Measurements from ENCODE around the gene EID1. TPM values are rescaled to one million over a fixed set of nuclear protein-coding genes. Genes with fewer than 3 reads are reported as not detected.
"Not testable (repeated sequence)": the region's sequence is repeated elsewhere in the genome, so short reads cannot be mapped to it uniquely, and the experiment has no call there.

Gene EID1
- total RNA-seq, 1 donor from 2014 or later: 30.7 TPM

DNA sequence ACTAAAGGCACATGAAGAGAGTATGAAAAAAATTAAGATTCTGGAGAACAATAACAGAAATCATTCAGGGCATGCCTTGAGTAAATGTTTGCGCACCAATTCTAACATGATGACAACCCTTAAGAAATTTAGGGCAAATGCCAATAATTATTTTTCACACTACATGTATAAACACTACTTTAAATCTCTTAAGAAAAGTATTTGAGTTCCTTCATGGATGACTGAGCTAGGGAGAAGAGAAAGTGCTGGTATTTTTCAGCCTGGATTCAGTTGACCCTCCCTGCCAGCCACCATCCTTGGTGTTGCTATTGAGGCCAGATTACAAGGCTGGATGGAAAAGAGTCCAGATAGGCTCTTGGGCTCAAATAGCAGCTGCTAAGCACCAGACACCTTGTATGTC lies 8.0 kb upstream of the EID1 start:
- ATAC-seq: no peak

DNA sequence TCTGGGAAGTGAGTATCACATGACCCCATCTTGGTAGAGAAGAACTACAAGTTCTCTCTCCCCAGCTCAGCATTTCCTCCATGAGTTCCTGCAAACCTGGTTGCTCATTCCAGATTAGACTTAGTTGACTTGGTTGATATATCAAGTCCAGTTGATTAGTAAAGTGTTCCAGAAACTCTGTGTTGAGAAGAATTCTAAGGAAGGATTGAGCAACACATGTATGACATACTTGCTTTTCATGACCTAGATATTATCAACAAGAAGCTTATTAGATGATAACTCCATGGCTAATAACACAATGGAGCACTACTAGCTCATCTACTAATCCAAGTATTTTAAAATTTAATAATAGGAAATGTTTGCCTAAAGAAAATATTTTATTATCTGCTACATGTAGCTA lies 6.4 kb upstream of the EID1 start:
- ATAC-seq: no peak

DNA sequence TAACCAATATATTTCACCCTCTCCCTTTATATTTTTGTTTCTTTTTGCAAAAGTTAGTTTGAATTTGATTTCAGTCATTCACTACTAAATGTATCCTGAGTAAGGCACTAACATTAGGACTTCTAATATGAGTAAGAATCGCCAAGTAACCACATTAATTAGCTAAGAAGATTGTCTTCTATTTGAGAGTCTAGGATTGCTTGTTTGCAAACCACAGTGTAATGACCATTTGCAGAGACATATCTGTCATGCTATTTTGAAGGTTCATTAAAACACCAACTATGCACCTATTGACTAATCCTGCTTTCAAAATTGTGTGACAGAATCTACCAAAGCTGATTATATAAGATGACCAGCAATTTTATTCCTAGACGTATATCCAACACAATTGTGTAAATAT lies 5.3 kb upstream of the EID1 start:
- no peak for ATAC-seq

DNA sequence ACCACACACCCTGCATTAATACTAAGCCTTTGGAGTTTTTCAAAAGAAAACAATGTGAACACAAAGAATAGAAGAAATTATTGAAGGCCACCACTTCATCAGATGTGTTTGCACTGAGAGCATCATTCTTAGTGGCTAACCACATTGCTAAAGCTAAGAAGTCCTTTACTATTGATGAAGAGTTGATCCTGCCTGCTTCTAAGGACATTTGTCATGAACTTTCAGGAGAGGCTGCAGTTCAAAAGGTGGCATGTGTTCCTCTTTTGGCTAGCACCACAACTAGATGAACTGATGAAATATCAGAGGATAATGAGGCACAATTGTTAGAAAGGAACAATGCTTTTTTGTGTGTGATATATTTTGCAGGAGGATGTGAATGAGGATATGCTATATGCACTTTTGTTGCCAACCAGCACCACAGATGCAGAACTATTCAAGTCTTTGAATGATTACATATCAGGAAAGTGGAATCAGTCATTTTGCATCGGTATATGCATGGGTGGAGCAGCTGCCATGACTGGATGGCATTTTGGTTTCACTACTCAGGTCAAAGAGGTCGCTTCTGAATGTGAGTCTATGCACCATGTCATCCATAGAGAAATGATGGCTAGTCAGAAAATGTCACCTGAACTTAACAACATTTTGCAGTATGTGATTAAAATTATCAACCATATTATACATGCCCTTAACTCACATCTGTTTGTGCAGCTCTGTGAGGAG lies 2.5 kb upstream of the EID1 start:
- ATAC-seq: no peak

DNA sequence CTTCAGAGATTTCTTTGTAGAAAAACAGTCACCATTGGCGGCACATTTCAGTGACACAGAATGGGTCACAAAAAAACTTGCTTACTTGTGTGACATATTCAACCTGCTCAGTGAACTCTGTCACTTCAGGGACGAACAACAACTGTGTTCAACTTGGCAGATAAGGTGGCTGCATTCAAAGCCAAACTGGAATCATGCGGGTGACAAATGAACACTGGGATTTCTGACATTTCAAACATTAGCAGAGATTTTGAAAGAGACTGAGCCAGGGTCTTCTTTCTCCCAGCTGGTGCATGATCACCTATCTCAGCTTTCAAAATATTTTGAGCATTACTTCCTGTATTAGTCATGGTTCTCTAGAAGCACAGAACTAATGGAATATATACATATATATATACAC lies 1.9 kb upstream of the EID1 start:
- no peak for ATAC-seq

DNA sequence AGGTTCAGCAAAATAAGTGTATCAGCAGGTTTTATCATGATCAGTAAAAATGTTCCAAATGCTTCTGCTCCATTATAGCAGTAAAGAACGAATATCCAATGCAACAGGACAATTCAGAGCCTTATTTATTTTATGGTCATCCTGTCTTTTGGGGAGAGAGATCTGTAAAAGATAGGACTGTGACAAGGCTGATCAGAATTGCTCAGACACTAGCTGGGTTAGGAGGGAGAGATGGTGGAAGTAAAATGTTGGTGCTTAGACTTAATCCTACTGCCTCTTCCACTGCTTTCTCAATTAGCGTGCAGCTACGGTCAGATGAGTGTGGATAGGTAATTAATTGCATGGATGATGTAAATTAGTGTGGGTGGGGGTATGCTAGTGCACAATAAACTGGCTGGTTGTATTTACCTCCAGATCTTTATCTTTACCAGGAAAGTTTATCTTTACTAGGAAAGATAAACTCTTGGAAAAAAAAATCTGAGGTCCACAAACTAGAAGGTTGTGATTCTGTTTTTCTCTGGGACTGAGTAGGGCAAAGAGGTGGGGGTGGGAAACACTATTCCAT lies 2.2 kb downstream of the EID1 start:
- ATAC-seq: no peak

DNA sequence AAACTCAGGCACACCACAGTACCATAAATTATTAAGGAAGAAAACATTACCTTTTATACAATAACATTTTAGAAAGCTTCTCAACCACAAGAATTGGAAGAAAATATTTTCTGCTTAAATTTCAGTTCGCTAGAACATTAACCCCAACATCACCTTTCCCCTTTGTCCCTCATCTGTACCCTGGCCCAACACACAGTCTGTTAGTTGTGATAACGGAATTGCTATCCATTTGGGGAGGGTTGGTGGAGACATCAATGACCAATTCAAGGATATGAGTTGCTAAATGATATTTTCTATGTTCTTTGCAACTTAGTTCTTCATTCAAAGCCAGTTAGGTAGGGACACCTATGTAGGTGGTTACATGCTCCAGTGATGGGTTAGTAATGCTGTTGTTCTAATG lies 5.8 kb downstream of the EID1 start:
- ATAC-seq: no peak

DNA sequence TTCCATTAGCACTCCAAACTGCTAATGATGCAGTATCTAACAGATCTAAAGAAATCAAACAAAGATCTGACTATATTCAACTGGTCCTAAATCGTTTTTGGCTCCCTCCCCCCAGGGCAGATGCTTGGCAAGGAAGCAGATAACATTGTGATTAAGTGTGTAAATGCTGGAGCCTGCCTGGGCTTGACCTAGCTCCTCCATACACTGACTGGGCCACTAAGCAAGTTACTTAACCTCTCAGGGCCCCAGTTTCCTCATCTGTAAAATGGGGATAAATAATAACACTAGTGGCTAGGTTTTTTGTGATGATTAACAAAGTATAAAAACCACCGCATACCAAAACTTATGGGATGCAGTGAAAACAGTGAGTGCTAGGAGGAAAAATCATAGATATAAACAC lies 9.2 kb downstream of the EID1 start:
- ATAC-seq: no peak

DNA sequence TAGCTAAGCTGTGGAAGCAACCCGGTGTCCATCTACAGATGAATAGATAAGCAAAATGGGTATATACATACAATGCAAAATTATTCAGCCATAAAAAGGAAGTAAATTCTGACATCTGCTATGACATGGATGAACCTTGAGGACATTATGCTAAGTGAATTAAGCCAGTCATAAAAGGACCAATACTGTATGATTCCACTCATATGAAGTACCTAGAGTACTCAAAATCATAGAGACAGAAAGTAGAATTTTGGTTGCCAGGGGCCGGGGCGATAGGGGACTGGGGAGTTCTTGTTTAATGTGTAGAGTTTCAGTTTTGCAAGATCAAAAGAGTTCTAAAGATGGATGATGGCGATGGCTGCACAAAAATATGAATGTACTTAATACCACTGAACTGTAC lies 10.3 kb downstream of the EID1 start:
- no peak for ATAC-seq

DNA sequence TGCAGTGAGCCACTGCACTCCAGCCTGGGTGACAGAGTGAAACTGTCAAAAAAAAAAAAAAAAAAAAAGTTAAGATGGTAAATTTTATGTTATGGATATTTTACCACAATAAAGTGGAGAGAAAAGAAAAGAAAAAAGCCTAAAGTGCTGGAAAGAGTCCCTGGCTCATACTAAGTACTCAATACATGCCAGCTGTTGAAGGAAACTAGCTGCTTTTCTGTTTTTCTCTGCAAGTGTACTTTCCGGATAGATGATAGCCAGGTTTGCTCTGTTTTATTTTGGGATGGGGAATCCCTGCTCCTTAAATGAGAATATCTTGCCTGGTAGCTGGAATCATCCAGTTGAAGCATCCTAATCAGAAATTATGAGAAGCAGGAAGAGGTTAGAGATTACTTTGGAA lies 10.9 kb downstream of the EID1 start:
- ATAC-seq: no peak

DNA sequence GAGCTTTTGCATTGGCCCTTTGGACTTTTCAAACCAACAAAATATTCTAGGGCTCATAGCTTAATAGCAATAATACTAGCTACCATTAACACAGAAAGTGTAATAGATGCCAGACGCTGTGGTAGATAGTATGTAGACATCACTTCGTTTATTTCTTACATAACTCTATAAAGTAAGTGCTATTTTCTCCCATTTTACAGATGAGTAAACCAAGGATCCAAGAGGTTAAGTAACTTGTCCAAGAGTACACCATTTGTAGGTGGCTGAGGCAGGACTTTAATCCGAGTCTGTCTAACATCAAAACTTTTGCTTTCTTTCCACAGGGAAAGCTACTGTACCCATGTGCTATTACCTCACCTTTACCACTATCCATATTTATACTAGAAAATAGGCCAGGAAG lies 12.0 kb downstream of the EID1 start:
- no peak for ATAC-seq

DNA sequence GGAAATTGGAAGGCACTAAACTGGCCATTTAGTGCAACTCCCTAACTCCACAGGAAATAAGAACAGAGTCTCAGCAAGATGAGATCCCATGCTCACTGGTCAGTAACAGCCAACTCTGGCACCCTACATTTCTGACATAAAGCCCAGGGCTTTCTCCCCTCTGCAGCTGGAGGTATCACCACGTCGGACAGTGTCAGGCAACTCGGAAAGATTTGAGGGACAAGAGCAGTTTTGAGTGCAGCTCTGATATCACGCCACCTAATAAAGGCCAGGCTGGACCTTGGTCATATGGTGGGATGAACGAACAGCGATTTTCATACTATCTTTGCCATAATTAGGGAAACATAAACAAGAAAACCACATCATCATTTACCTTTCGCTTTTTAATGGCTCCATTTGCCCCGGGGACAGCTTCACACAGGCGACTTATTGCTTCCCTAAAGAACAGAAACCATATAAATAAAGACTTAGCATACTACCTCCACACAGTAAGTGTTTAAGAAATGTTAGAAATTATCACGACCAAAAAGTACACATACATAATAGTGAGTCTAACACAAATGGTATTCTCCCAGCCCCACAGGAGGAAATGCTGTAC lies 12.5 kb downstream of the EID1 start:
- ATAC-seq: no peak

DNA sequence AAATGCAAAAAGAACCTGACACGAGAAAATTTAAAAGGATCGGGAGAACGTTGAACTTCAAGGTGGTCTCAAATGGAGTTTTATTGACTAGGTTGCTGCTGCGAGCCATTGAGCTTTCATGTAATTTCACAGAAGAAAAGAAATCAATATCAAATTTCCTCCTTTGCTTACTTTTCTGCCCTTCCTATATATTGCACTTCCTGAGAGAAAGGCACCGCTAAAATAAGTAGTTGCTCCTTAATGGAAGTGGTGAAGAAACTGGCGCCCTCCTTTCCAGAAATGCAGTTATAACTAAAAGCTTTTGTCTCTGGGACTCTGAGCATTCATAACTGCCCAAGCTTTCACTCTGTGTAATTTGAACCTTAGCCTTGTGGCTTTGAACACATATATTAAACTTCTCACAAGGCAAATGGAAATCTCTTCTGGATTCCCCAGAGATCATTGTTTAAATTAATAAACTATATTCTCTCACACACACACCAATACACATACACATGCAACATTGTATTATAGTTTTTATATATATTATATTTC lies 13.4 kb downstream of the EID1 start:
- no peak for ATAC-seq

DNA sequence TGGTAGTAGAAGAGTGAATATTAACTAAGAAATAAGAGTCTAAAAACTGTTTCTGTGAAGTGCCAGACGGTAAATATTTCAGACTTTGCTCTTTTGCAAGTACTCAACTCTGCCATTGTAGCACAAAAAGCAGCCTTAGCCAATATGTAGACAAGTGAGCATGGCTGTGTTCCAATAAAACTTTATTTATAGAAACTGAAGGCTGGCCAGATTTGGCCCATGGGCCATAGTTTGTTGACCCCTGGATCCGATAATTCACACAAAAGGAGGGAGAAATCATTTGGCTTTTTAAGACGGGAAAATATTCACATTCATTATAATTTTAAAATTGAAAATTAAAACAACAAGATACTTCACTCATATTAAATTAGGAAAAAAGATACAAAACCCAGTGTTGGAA lies 15.4 kb downstream of the EID1 start:
- ATAC-seq: no peak

DNA sequence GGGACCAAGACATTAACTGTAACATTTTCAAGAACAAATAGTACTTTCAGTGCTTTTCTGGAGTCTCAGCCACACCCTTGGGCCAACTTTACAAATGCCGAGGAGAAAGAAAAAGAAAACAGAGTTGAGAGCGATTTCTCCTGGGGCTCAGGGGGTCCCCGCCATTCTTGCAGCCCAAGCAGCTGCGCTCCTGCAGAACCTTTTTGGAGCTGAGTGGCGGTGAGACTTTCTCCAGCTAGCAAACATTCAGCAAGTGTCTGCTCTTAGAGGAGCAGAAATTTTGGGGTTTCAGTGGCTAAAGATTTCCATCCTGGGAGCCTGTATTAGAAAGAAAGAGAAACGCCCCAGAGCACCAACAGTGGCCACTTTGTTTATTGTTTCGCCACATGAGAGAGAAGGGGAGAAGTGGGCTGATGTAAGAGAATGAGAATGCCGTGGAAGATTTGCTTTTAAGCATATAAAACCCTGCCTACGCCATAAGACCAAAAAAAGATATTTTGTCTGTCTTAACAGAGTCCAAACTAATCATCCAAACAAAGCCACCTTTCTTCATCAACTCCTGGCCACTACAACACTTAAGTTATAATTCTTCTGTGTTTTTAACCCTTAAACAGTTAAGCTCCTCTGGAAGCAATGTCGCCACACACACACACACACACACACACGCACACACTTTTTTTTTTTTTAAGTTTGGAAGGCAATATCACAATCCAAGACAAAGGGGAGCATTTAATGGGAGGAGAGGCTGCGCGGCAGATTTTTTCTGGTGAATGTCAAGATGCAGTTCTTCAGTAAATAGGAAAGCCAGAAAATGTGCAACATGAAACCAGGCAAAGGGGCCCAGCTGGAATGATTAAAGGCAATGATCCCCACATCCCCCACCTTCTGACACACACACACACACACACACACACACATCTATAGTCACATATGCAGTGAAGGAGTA lies 19.2 kb downstream of the EID1 start:
- ATAC-seq: no peak

DNA sequence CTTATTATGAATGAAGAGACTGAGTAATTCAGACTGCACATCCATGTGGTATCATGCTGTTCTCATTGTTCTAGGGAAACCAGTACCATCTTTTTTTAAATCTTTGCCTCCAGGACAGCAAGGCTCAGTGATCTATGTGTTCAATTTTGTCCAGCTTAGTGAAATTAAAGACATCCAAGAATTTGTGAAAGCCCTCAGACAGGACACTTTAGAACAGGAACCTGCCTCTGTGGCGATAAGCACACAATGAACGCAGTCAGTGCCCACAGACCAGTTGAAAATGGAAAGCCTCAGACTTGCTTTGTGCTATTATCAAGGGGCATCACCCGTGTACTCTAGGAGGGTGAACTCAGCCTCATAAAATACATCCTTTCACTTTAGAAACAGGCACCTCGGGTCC lies 20.1 kb downstream of the EID1 start:
- ATAC-seq: no peak

DNA sequence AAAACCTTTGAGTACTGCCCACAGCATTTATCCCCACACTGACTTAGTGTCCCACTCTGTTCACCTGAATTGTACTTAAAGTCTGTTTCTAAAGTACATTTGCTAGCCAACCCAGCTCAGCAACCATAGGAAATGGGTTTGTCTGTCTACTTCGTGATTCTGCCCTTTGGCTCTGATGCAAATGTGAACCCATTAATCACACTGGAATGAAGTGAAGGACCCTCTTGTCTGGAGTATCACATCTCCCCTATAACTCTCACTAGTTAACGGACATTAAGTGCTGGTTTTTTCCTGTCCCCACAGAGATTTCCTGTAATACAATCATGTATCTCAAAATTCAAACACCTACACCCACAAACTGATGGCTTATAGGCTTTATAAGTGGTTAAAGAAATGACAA lies 20.5 kb downstream of the EID1 start:
- ATAC-seq: no peak

DNA sequence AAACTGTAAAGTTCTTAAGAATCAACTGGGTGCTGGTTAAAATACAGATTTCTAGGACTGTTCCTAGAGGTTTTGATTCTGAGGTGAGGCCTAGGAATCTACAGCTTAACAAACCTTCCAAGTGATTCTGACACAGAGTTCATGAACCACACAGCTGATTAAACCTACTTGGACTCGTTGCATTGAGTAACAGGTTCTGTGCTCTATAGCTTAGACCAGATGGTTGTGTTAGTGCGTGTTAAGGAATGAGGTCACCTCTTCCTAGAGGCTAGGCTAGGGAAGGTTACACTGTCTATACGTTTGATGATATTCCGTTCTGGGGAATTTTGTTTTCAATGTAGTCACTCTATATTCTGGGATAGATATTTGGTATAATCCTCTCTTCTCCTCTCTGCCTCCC lies 21.9 kb downstream of the EID1 start:
- ATAC-seq: no peak

DNA sequence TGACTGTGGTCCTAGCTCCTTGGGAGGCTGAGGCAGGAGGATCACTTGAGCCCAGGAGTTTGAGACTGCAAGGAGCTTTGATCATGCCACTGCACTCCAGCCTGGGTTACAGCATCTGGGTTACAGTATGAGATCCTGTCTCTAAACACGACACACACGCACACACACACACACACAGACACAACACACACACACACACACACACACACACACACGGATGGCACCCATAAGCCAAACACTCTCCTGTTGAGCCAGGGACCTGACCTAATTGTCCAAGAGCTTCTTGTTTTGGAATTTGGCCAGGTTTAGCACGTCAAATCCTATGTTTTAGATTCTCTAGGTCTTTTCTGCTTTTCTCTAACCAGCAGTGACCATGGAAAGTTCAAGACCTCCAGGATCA lies 26.8 kb downstream of the EID1 start:
- ATAC-seq: no peak

DNA sequence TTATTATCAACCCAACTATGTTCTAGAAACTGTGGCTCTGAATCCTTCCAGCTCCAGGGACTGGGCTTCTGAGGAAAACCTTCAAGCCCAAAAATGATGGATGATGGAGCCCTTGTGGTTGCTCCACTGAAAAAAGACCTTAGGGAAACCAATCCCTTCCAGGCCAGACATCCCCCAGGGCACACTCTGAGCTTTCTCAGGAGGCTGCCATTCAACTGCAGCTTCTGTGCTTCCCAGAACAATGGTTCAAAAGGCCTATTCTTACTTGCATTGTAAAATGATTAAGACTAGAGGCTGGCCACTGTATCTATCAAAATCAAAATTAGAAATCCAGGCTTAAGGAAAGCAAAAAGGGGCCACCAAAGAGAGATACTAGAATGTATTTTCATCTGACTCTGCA lies 27.3 kb downstream of the EID1 start:
- ATAC-seq: no peak

DNA sequence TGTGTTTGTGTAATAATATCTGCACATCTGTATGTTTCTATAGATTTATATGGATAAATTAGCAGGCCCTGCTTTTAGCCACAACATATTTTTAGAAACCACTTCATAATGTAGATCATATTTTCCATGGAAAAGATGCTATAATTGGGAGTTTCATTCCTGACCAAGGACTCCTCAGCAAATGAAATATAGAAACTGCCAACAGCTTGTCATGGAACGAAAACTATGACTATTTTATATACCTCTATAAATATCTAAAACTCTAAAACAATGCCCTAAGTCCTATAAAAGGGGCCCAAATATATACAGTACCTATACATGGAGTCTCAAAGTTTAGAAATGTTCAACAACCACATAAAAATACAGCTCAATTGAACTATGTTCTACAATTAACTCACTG lies 27.9 kb downstream of the EID1 start:
- no peak for ATAC-seq

DNA sequence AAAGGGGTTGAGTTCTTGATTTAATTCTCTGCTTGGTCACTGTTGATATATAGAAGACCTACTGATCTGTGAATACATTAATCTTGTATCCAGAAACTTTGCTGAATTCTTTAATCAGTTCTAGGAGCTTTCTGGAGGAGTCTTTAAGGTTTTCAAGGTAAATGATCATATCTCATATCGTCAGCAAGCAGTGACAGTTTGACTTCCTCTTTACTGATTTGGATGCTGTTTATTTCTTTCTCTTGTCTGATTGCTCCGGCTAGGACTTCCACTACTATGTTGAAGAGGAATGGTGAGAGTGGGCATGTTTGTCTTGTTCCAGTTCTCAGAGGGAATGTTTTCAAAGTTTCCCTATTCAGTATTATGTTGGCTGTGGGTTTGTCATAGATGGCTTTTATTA lies 31.4 kb downstream of the EID1 start:
- not testable (repeated sequence) for ATAC-seq

DNA sequence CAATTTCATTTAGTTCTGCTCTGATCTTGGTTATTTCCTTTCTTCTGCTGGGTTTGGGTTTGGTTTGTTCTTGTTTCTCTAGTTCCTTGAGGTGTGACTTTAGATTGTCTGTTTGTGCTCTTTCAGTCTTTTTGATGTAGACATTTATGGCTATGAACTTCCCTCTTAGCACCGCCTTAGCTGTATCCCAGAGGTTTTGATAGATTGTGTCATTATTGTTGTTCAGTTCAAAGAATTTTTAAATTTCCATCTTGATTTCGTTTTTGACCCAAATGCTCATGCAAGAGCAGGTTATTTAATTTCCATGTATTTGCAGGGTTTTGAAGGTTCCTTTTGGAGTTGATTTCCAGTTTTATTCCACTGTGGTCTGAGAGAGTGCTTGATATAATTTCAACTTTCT lies 32.6 kb downstream of the EID1 start:
- not testable (repeated sequence) for ATAC-seq

All from esophagus mucosa (tissue), 1 donor.